Psoas muscle (tissue), 8 donors: ENCODE data around the gene CAD. TPM values are rescaled to one million over a fixed set of nuclear protein-coding genes. Genes with fewer than 3 reads are reported as not detected.

Experiments used
- ATAC-seq, 4 donors: fragments of 200-7000 bp; cut with Tn5 transposase; one replicate each; pipeline ENCODE4 v1.9.1; 2020; ENCODE audit warnings: moderate library complexity in 3 of 4, mild to moderate bottlenecking in 2 of 4
- DNase-seq, 2 donors: peaks; one replicate each; pipeline ENCODE4 v3.0.0-alpha.2; 2020
- H3K27ac ChIP-seq: fragments of 200-600 bp; one replicate; pipeline ENCODE4 v1.8.0; 2022
- H3K27me3 ChIP-seq, 3 donors: fragments of 200-600 bp in 1 of 3; one replicate each; pipeline versions ENCODE4 v1.6.1 to v1.8.0; 2013 to 2022; ENCODE audit warnings: low read length in 2 of 3, mild to moderate bottlenecking in 2 of 3, moderate library complexity in 1 of 3; ENCODE audit not compliant: insufficient read depth in 3 of 3
- H3K36me3 ChIP-seq, 2 donors: fragments of 200-600 bp in 1 of 2; one replicate each; pipeline versions ENCODE4 v1.6.1 to v1.8.0; 2013 to 2022; ENCODE audit warnings: low read depth in 1 of 2, mild to moderate bottlenecking in 1 of 2, moderate library complexity in 1 of 2; ENCODE audit not compliant: insufficient read depth in 1 of 2
- H3K4me1 ChIP-seq: fragments of 200-600 bp; one replicate; pipeline ENCODE4 v1.8.0; 2022
- H3K4me3 ChIP-seq: fragments of 200-600 bp; one replicate; pipeline ENCODE4 v1.8.0; 2022; ENCODE audit warnings: mild to moderate bottlenecking
- H3K9me3 ChIP-seq: fragments of 200-600 bp; one replicate; pipeline ENCODE4 v1.8.0; 2022
- CTCF ChIP-seq: fragments of 200-600 bp; IDR thresholded peaks from one replicate; pipeline ENCODE4 v1.8.0; 2022; ENCODE audit warnings: antibody characterized with exemption
- WGBS, 3 donors: extraction: QIAGEN DNeasy Blood & Tissue Kit; methylation state at CpG; one replicate each; pipeline versions ENCODE4 v1.1.6 to v1.1.7; 2013; 5-methylcytosine and 5-hydroxymethylcytosine counted together
- intact Hi-C, 2 donors: fragments of 100-400 bp; cut with DNase I; formaldehyde crosslinking; loops; one replicate each; pipeline versions ENCODE4 v1.11.0 to v1.14.2; 2022
- polyA plus RNA-seq, 3 donors: library from polyadenylated mRNA; stranded (reverse); fragments of 200-250 nt; gene quantifications; one replicate each; pipeline ENCODE4 v1.2.3, GENCODE V29; 2013
- total RNA-seq, 4 donors: library from RNA; stranded (reverse); fragmentation: NEBNext Ultra II Directional in 2 of 4; extraction: Animal tissue kit (Norgen Biotek cat#: 25700) in 2 of 4; gene quantifications; one replicate each; pipeline versions ENCODE4 v1.2.1 to v1.2.4, GENCODE V29; 2021 to 2023
- donor health status: healthy with polysubstance abuse.
- donor health status: DM: no; HTN: no; CAD: no; lungs with moderate emphysema.
- donor health status: Bipolar disorder and iron deficiency.
- donor health status: healthy.
- donor health status: DM: yes; HTN: yes; CAD: no.
- donor health status: DM: no; HTN: no; CAD: no.
- donor health status: DM: no; HTN: no; CAD: no.
- donor health status: DM: yes; HTN: yes; CAD: no.

CAD gene
- total and polyA plus RNA-seq, 7 donors = 5.9 to 13.6 (median 8.2) TPM

- WGBS, 3 donors = 54 to 55% (median 54%) methylated on average over 12 of the region's 12 CpGs
- no peaks in the 10 kb centered on the region for H3K27me3 ChIP-seq
- no peak for TF ChIP-seq CTCF
- H3K36me3 ChIP-seq = peaks cover 0 to 7% of the 10 kb centered on the region in 2 donors
- peaks cover 7% of the 10 kb centered on the region for H3K4me1 ChIP-seq
- no peaks in the 10 kb centered on the region for H3K9me3 ChIP-seq
- no peak overlapping the region for H3K27ac ChIP-seq
- H3K4me3 ChIP-seq = no peak overlapping the region
- intact Hi-C loops = no loop called here
- DNase-seq (no peak), ATAC-seq (peak in 1 of 4 donors; percentile 5)
Measured at GRCh38 chr2:27249159-27249890, 32.2 kb downstream of the CAD start.

GRCh38 chr2:27249891-27250651, 32.9 kb downstream of the CAD start:
- intact Hi-C loops = loop anchor here (2.0 kb wide), 2 partner anchors 29 to 53 kb away; no protein-coding TSS in a partner anchor
- Histone ChIP-seq H3K4me1 (peaks cover 7% of the 10 kb centered on the region), H3K27me3 (no peaks in the 10 kb centered on the region), H3K36me3 (no peaks in the 10 kb centered on the region), H3K27ac (no peak overlapping the region), H3K9me3 (no peaks in the 10 kb centered on the region), H3K4me3 (no peak overlapping the region)
- peak; percentile 77 for TF ChIP-seq CTCF
- WGBS, 3 donors = 15 to 27% (median 20%) methylated on average over 18 to 22 of the region's 22 CpGs
- ATAC-seq = peak; percentile 86 to 92 (median 89)
- DNase-seq = peak; percentile 57 to 81

GRCh38 chr2:27250652-27251379, 33.6 kb downstream of the CAD start:
- no peak for DNase-seq
- no peaks in the 10 kb centered on the region for H3K36me3 ChIP-seq
- H3K4me1 ChIP-seq = peaks cover 7% of the 10 kb centered on the region
- H3K27me3 ChIP-seq = no peaks in the 10 kb centered on the region
- no peak for TF ChIP-seq CTCF
- intact Hi-C loops = loop anchor here (2.0 kb wide), 2 partner anchors 28 to 52 kb away; no protein-coding TSS in a partner anchor
- H3K27ac ChIP-seq = no peak overlapping the region
- no peaks in the 10 kb centered on the region for H3K9me3 ChIP-seq
- no peak for ATAC-seq
- 52 to 58% (median 57%) methylated on average over 13 of the region's 13 CpGs for WGBS, 3 donors
- no peak overlapping the region for H3K4me3 ChIP-seq

- H3K36me3 ChIP-seq = no peaks in the 10 kb centered on the region
- H3K4me3 ChIP-seq = no peak overlapping the region
- no peak overlapping the region for H3K27ac ChIP-seq
- no peaks in the 10 kb centered on the region for H3K9me3 ChIP-seq
- ATAC-seq (no peak), DNase-seq (no peak)
- no peak for TF ChIP-seq CTCF
- H3K4me1 ChIP-seq = peaks cover 7% of the 10 kb centered on the region
- 61 to 73% (median 62%) methylated on average over 13 of the region's 13 CpGs for WGBS, 3 donors
- H3K27me3 ChIP-seq = peaks cover 0 to 3% (median 0%) of the 10 kb centered on the region in 3 donors
- intact Hi-C loops = loop anchor here (2.0 kb wide), 2 partner anchors 27 to 51 kb away; no protein-coding TSS in a partner anchor
Measured at GRCh38 chr2:27251766-27252165, 34.6 kb downstream of the CAD start.
